AG09309 (cell line): Measurements from ENCODE around the gene OLFML2A.
A peak's percentile ranks its signal among the peaks of the same experiment; 100 is the strongest.
"Not testable (repeated sequence)": the region's sequence is repeated elsewhere in the genome, so short reads cannot be mapped to it uniquely, and the experiment has no call there.

ENCODE experiments used
- DNase-seq: peaks from one replicate; pipeline ENCODE4 v3.0.0-alpha.2; 2010; ENCODE audit warnings: low read depth
- H3K4me3 ChIP-seq: 2 replicates; pipeline ENCODE4 v1.5.1; 2011; ENCODE audit warnings: mild to moderate bottlenecking, low read depth, low read length, moderate library complexity; ENCODE audit not compliant: control insufficient read depth
- CTCF ChIP-seq: IDR thresholded peaks from 2 replicates; pipeline ENCODE4 v1.5.1; 2011; ENCODE audit warnings: mild to moderate bottlenecking, low read depth, low read length, inconsistent platforms; ENCODE audit not compliant: insufficient read depth, control insufficient read depth; ENCODE audit errors: missing control alignments

Gene OLFML2A

GRCh38 chr9:124769549-124770358 lies 7.2 kb upstream of the OLFML2A start:
- TF ChIP-seq CTCF, result no peak
- DNase-seq, result no peak

GRCh38 chr9:124770359-124771020 lies 6.4 kb upstream of the OLFML2A start:
- H3K4me3 ChIP-seq, result peak overlapping the region; percentile 56
- no peak for TF ChIP-seq CTCF
- DNase-seq, result no peak

More at GRCh38 chr9:124769549-124770358, 7.2 kb upstream of the OLFML2A start:
- peak overlapping the region; percentile 8 for H3K4me3 ChIP-seq

GRCh38 chr9:124771021-124771866 lies 5.7 kb upstream of the OLFML2A start, which contains the start of gene NR6A1:
NR6A1 (minus strand) TSS chr9:124771311.
- DNase-seq, result peak; percentile 74

DNA sequence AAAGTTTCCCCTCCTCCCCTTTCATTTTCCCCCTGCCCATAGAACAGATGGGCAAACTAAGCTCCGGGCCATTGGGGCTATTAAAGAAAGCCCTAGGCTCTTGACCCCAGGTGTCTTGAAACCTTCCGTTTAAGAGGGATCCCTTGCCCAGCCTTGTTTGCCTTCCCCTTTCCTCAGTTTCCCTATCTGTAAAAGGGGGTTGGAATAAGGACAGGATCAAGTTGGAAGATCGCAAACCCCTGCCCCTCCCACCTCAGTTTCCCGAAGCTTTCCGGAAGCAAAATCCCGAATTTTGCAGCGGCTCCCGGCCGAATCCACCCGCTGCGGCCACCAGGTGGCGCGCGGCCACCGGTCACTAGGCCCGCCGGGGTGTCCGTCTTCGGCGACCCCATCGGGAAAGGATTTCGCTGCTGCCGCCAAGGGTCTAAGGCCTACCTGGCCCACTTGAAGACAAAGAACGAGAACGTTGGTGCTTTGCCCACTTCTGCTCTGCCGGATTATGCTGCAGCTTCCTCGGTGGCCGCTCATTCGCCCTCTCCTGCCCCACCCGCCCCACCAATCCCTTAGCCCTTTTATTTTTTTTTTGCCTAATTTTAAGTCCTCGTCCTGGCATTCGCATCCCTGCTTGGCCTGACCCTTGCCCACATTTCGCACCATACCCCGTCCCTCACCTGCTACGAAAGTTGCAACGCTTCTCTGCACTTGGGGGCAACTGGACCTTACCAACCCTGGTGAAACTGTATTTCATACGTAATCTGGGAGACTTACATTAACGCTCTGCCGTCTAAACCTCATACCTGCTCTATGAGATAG lies 4.9 kb upstream of the OLFML2A start:
- peak overlapping the region; percentile 49 for H3K4me3 ChIP-seq
- DNase-seq, result no peak
- TF ChIP-seq CTCF, result peak; percentile 97

More at GRCh38 chr9:124771021-124771866, 5.7 kb upstream of the OLFML2A start, which contains the start of gene NR6A1:
- peak within 1 kb of the TSS; percentile 56 for H3K4me3 ChIP-seq
- no peak for TF ChIP-seq CTCF

DNA sequence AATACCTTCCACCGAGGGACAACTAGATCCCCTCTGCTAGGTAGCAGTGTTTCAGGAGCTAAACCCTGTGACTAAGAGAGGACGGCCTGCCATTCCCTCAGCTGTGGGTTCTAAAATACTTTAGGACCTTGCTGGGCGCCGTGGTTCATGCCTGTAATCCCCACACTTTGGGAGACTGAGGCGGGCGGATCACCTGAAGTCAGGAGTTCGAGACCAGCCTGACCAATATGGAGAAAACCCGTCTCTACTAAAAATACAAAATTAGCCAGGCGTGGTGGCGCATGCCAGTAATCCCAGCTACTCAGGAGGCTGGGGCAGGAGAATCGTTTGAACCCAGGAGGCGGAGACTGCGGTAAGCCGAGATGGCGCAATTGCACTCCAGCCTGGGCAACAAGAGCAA lies 4.1 kb upstream of the OLFML2A start:
- not testable (repeated sequence) for DNase-seq, H3K4me3 ChIP-seq

GRCh38 chr9:124773473-124774128 lies 3.3 kb upstream of the OLFML2A start:
- DNase-seq, result no peak
- no peak overlapping the region for H3K4me3 ChIP-seq
- no peak for TF ChIP-seq CTCF
